Right lobe of liver (tissue), 6 donors: ENCODE results near the gene OOSP4A. TPM values are rescaled to one million over a fixed set of nuclear protein-coding genes. Genes with fewer than 3 reads are reported as not detected.

Experiments used
- ATAC-seq, 4 donors: fragments of 200-7000 bp; cut with Tn5 transposase; one replicate each; pipeline ENCODE4 v1.9.1; 2020; ENCODE audit warnings: mild to moderate bottlenecking in 4 of 4, moderate library complexity in 4 of 4
- DNase-seq, 3 donors: peaks; one replicate each; pipeline ENCODE4 v3.0.0-alpha.2; 2020
- H3K27ac ChIP-seq, 3 donors: fragments of 200-600 bp; one replicate each; pipeline ENCODE4 v1.8.0; 2022
- H3K27me3 ChIP-seq, 2 donors: fragments of 200-600 bp; one replicate each; pipeline ENCODE4 v1.8.0; 2022
- H3K36me3 ChIP-seq, 4 donors: fragments of 200-600 bp; sonication (generic) in 1 of 4; one replicate each; pipeline versions ENCODE4 v1.5.1 to v1.8.0; 2017 to 2022; ENCODE audit warnings: control low read depth in 1 of 4
- H3K4me1 ChIP-seq, 4 donors: fragments of 200-600 bp; sonication (generic) in 1 of 4; one replicate each; pipeline versions ENCODE4 v1.5.1 to v1.8.0; 2017 to 2022; ENCODE audit warnings: control low read depth in 1 of 4
- H3K4me3 ChIP-seq, 3 donors: fragments of 200-600 bp; one replicate each; pipeline ENCODE4 v1.8.0; 2022
- H3K9me3 ChIP-seq, 4 donors: fragments of 200-600 bp; sonication (generic) in 1 of 4; one replicate each; pipeline versions ENCODE4 v1.5.1 to v1.8.0; 2017 to 2022; ENCODE audit warnings: control low read depth in 1 of 4
- POLR2A ChIP-seq: fragments of 450-650 bp; IDR thresholded peaks from one replicate; pipeline ENCODE4 v1.6.1; 2017; ENCODE audit warnings: antibody characterized with exemption, mild to moderate bottlenecking
- WGBS: methylation state at CpG from one replicate; pipeline ENCODE4 v1.1.6; 2018; ENCODE audit warnings: low coverage, low lambda C conversion rate; ENCODE audit not compliant: insufficient coverage; ENCODE audit errors: missing lambda C conversion rate; 5-methylcytosine and 5-hydroxymethylcytosine counted together
- intact Hi-C, 2 donors: fragments of 100-400 bp; cut with DNase I; formaldehyde crosslinking; loops; one replicate each; pipeline versions ENCODE4 v1.11.2 to v1.14.1; 2022
- total RNA-seq, 6 experiments: library from RNA; depleted of rRNA in 2 of 6; stranded (reverse); fragments of >200 nt in 2 of 6; fragmentation: NEBNext Ultra II Directional in 3 of 6; extraction: Animal tissue kit (Norgen Biotek cat#: 25700) in 3 of 6; gene quantifications; one replicate each; pipeline versions ENCODE4 v1.1.0 to v1.2.4, GENCODE V29; 2016 to 2023
- TF ChIP-seq, protein P1 (sequence below), 4 donors: fragments of 200-600 bp in 3 of 4; fragments of 450-650 bp in 1 of 4; IDR thresholded peaks; one replicate each; pipeline versions ENCODE4 v1.5.1 to v1.8.0; 2016 to 2022; ENCODE audit warnings: antibody characterized with exemption in 4 of 4, mild to moderate bottlenecking in 2 of 4
- donor health status: DM: no; HTN: yes; CAD: no.
- donor health status: DM: no; HTN: no; CAD: no.
- donor health status: DM: no; HTN: no; CAD: no.
- donor health status: DM: no; HTN: yes; CAD: no.
- donor health status: DM: no; HTN: yes; CAD: no.

The OOSP4A gene
- total RNA-seq, 6 experiments from 2014 or later: not detected

DNA sequence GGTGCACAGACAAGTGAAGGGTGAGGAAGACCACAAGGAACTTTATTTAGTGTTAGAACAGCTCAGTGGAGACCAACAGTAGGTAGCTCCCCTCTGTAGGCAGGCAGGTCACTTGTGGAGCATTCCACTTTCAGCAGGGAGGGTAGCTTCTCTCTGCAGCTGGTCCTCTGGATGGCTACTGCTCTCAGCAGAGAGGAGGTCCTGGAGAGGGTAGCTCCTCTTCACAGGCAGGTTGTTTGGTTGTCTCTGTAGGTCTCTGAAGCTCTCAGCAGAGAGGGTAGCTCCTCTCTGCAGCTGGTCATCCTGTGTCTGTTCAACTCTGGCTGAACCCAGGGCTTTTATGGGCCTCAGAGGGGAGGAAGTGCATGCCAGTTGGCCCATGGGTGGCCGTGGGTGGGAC, 32.1 kb upstream of the OOSP4A start:
- WGBS: no CpG with 5 or more reads among the region's 1 CpG
- no peaks in the 10 kb centered on the region for H3K4me1 ChIP-seq
- H3K36me3 ChIP-seq: no peaks in the 10 kb centered on the region
- no peak overlapping the region for H3K27ac ChIP-seq
- ATAC-seq (no peak), DNase-seq (no peak)
- H3K9me3 ChIP-seq: no peaks in the 10 kb centered on the region
- no peaks in the 10 kb centered on the region for H3K27me3 ChIP-seq
- intact Hi-C loops: no loop called here
- H3K4me3 ChIP-seq: no peak overlapping the region
- no peak for TF ChIP-seq POLR2A
- TF ChIP-seq, protein P1, sequence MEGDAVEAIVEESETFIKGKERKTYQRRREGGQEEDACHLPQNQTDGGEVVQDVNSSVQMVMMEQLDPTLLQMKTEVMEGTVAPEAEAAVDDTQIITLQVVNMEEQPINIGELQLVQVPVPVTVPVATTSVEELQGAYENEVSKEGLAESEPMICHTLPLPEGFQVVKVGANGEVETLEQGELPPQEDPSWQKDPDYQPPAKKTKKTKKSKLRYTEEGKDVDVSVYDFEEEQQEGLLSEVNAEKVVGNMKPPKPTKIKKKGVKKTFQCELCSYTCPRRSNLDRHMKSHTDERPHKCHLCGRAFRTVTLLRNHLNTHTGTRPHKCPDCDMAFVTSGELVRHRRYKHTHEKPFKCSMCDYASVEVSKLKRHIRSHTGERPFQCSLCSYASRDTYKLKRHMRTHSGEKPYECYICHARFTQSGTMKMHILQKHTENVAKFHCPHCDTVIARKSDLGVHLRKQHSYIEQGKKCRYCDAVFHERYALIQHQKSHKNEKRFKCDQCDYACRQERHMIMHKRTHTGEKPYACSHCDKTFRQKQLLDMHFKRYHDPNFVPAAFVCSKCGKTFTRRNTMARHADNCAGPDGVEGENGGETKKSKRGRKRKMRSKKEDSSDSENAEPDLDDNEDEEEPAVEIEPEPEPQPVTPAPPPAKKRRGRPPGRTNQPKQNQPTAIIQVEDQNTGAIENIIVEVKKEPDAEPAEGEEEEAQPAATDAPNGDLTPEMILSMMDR (IDR thresholded peaks at IDR 0.05): no peak

DNA sequence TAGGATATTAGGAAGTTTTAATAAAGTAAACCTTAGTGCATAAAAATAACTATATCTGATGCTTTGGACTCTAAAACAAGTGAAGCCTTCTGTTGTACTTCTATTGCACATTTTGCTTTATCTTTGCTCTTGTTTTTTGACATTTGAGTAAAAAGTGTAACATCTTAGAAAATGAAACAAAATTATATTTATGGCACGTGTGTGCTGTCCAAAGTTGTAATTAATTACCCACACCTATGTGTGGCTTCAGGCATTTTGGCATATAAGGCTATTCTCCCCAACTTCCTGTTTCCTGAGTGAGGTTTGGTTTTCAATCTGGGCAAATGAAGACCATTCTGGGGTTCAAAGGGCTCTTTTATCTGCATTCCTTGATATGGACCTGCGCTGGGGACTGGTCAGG, 25.7 kb upstream of the OOSP4A start, which contains the start of gene OOSP1:
Gene OOSP1 (plus strand): TSS at position 301 of the 400 bp plus-strand sequence. CDS start 23 bp downstream, at position 324.
- intact Hi-C loops: no loop called here
- Histone ChIP-seq H3K36me3 (no peaks in the 10 kb centered on the region), H3K4me1 (no peaks in the 10 kb centered on the region), H3K4me3 (no peak within 1 kb of the TSS), H3K27ac (no peak within 1 kb of the TSS), H3K9me3 (no peaks in the 10 kb centered on the region), H3K27me3 (no peaks in the 10 kb centered on the region)
- 32% methylated on average over 2 of the region's 2 CpGs for WGBS
- DNase-seq (no peak), ATAC-seq (no peak)
- TF ChIP-seq, protein P1 (IDR thresholded peaks at IDR 0.05): no peak
- TF ChIP-seq POLR2A: no peak

DNA sequence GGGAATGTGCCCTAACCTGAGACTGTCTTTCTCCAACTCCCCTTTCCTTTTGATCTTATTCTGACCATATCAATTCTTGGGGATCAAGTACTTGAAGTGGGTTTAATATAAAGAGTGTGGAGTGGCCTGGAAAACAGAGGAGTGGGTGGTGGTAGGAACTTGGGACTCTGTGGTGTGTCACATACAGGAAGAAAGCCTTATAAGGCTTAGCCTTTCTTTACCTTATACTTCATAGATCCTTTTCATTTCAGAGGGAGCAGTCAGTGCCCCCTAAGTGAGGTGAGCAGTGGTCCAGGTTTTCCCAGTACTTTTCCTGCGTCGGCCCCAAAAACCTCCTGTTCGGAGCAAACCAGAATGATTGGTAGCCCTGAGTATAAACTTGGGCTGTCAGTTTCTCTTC, 25.1 kb upstream of the OOSP4A start:
- Histone ChIP-seq H3K27ac (no peak overlapping the region), H3K27me3 (no peaks in the 10 kb centered on the region), H3K4me3 (no peak overlapping the region), H3K36me3 (no peaks in the 10 kb centered on the region), H3K9me3 (no peaks in the 10 kb centered on the region), H3K4me1 (no peaks in the 10 kb centered on the region)
- DNase-seq: no peak
- WGBS: 82% methylated on average over 3 of the region's 3 CpGs
- no peak for ATAC-seq
- intact Hi-C loops: no loop called here
- TF ChIP-seq, protein P1 (IDR thresholded peaks at IDR 0.05): no peak
- TF ChIP-seq POLR2A: no peak

DNA sequence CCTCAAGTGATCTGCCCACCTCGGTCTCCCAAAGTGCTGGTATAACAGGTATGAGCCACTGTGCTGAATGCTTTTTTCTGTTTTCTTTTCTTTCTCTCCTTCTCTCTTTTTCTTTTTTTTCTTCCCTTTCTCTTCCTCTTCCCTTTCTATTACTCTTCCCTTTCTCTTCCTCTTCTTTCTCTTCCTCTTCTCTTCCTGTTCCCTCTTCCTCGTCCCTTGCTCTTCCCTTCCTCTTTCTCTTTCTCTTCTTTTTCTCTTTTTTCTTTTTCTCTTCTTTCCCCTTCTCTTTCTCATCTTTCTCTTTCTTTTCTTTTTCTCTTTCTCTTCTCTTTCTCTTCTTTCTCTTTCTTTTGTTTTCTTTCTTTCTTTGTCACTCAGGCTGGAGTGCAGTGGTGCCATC, 24.4 kb upstream of the OOSP4A start:
- intact Hi-C loops: no loop called here
- 50% methylated on average over 2 of the region's 2 CpGs for WGBS
- TF ChIP-seq, protein P1 (IDR thresholded peaks at IDR 0.05): no peak
- TF ChIP-seq POLR2A: no peak
- no peaks in the 10 kb centered on the region for H3K36me3 ChIP-seq
- no peak for DNase-seq
- no peaks in the 10 kb centered on the region for H3K9me3 ChIP-seq
- no peak overlapping the region for H3K27ac ChIP-seq
- H3K4me3 ChIP-seq: no peak overlapping the region
- H3K4me1 ChIP-seq: no peaks in the 10 kb centered on the region
- no peaks in the 10 kb centered on the region for H3K27me3 ChIP-seq
- ATAC-seq: no peak

DNA sequence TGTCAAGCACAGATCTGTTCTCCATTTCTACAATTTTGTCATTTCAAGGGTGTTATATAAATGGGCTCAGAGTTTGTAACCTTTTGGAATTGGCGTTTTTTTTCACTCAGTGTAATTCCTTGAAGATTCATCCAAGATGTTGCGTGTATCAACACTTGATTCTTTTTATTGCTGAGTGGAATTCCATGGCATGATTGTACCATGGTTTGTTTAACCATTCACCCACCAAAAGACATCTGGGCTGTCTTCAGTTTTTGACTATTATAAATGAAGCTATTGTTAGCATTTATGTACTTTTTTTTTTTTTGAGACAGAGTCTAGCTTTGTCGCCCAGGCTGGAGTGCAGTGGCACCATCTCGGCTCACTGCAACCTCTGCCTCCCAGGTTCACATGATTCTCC, 22.7 kb upstream of the OOSP4A start:
- no peak for TF ChIP-seq POLR2A
- TF ChIP-seq, protein P1 (IDR thresholded peaks at IDR 0.05): no peak
- Histone ChIP-seq H3K9me3 (no peaks in the 10 kb centered on the region), H3K27me3 (no peaks in the 10 kb centered on the region), H3K36me3 (no peaks in the 10 kb centered on the region), H3K27ac (no peak overlapping the region), H3K4me1 (no peaks in the 10 kb centered on the region), H3K4me3 (no peak overlapping the region)
- 53% methylated on average over 4 of the region's 4 CpGs for WGBS
- DNase-seq (no peak), ATAC-seq (no peak)
- intact Hi-C loops: no loop called here
